ENCODE results near the gene PNPT1. TPM values are rescaled to one million over a fixed set of nuclear protein-coding genes. Genes with fewer than 3 reads are reported as not detected.

PNPT1 gene
- total and polyA plus RNA-seq, 2 of the 13 experiments (the other 11 are each of a cell fraction or from before 2014, with no cell fraction given), result 23.4 to 61.0 TPM

- TF ChIP-seq HNRNPL (IDR thresholded peaks at IDR 0.05; ENCODE audit: low read depth, low read length) (no peak), SAFB2 (CRISPR knock-in tag; IDR thresholded peaks at IDR 0.05; ENCODE audit: borderline replicate concordance, low read depth) (no peak), ZBTB1 (CRISPR knock-in tag; IDR thresholded peaks at IDR 0.05; ENCODE audit: borderline replicate concordance) (no peak), EHMT2 (IDR thresholded peaks at IDR 0.05; ENCODE audit: borderline replicate concordance, low read depth, low read length) (no peak)
- TF ChIP-seq, protein P1, sequence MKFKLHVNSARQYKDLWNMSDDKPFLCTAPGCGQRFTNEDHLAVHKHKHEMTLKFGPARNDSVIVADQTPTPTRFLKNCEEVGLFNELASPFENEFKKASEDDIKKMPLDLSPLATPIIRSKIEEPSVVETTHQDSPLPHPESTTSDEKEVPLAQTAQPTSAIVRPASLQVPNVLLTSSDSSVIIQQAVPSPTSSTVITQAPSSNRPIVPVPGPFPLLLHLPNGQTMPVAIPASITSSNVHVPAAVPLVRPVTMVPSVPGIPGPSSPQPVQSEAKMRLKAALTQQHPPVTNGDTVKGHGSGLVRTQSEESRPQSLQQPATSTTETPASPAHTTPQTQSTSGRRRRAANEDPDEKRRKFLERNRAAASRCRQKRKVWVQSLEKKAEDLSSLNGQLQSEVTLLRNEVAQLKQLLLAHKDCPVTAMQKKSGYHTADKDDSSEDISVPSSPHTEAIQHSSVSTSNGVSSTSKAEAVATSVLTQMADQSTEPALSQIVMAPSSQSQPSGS (CRISPR knock-in tag; IDR thresholded peaks at IDR 0.05), result no peak
- TF ChIP-seq, protein P2, sequence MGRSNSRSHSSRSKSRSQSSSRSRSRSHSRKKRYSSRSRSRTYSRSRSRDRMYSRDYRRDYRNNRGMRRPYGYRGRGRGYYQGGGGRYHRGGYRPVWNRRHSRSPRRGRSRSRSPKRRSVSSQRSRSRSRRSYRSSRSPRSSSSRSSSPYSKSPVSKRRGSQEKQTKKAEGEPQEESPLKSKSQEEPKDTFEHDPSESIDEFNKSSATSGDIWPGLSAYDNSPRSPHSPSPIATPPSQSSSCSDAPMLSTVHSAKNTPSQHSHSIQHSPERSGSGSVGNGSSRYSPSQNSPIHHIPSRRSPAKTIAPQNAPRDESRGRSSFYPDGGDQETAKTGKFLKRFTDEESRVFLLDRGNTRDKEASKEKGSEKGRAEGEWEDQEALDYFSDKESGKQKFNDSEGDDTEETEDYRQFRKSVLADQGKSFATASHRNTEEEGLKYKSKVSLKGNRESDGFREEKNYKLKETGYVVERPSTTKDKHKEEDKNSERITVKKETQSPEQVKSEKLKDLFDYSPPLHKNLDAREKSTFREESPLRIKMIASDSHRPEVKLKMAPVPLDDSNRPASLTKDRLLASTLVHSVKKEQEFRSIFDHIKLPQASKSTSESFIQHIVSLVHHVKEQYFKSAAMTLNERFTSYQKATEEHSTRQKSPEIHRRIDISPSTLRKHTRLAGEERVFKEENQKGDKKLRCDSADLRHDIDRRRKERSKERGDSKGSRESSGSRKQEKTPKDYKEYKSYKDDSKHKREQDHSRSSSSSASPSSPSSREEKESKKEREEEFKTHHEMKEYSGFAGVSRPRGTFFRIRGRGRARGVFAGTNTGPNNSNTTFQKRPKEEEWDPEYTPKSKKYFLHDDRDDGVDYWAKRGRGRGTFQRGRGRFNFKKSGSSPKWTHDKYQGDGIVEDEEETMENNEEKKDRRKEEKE (IDR thresholded peaks at IDR 0.05), result no peak
- no TSS peak for BruUV-seq (replicated peaks)
Measured at GRCh38 chr2:55720417-55720816, 26.8 kb upstream of the PNPT1 start.

More at GRCh38 chr2:55720417-55720816, 26.8 kb upstream of the PNPT1 start:
- H3K4me2 ChIP-seq (ENCODE audit: low read depth, low read length), result no peak overlapping the region
- ATAC-seq (no peak), FAIRE-seq (no peak), DNase-seq (ENCODE audit: low spot score) (no peak)
- H3K9me3 ChIP-seq (ENCODE audit: low read length), result no peaks in the 10 kb centered on the region
- H3K9ac ChIP-seq (ENCODE audit: insufficient read depth, low read depth, low read length), result no peak overlapping the region
- peaks cover 0 to 4% of the 10 kb centered on the region in 2 experiments; a peak in 2 of 5 replicates for H3K27me3 ChIP-seq (ENCODE audit: control insufficient read depth in 1 of 2, insufficient read depth in 2 of 2, low read length in 2 of 2)
- 9% methylated on average over 11 of the region's 11 CpGs for WGBS (ENCODE audit: low lambda C conversion rate)
- no peaks in the 10 kb centered on the region for H3K79me2 ChIP-seq (ENCODE audit: insufficient read depth, low read length)
- H3K36me3 ChIP-seq (replicated peaks in 1 of 2; ENCODE audit: control insufficient read depth in 1 of 2, insufficient read depth in 2 of 2, low read length in 2 of 2), result no peaks in the 10 kb centered on the region
- no peak overlapping the region for H3K4me3 ChIP-seq (replicated peaks in 1 of 3; ENCODE audit: insufficient read depth in 1 of 3, low read depth in 2 of 3, low read length in 3 of 3)
- peaks cover 5% of the 10 kb centered on the region for H3K4me1 ChIP-seq (ENCODE audit: insufficient read depth, low read length)
- H2AFZ ChIP-seq (ENCODE audit: low read length), result no peak overlapping the region
- H3K27ac ChIP-seq (ENCODE audit: extremely low read length, insufficient read depth, low read length), result no peak overlapping the region
- no peaks in the 10 kb centered on the region for H4K20me1 ChIP-seq (ENCODE audit: insufficient read depth, low read length)
- ChIA-PET CTCF (ENCODE audit: low intra/inter-chr PET ratio, low total read pairs) (no interaction called here), POLR2A (no interaction called here)
- intact Hi-C loops (cut with micrococcal nuclease; ENCODE audit: unreplicated experiment) (no loop called here), in situ Hi-C loops (cut with HindIII; ENCODE audit: extremely low pct_ligation_motif_present, low pct_unique_long_range_greater_than_20kb) (no loop called here)
